Measurements from ENCODE around the gene TBX6. TPM values are rescaled to one million over a fixed set of nuclear protein-coding genes. Genes with fewer than 3 reads are reported as not detected.
"Not testable (repeated sequence)": the region's sequence is repeated elsewhere in the genome, so short reads cannot be mapped to it uniquely, and the experiment has no call there.

Gene TBX6
- total RNA-seq, 2 experiments from 2014 or later = 2.4 to 3.0 TPM

DNA sequence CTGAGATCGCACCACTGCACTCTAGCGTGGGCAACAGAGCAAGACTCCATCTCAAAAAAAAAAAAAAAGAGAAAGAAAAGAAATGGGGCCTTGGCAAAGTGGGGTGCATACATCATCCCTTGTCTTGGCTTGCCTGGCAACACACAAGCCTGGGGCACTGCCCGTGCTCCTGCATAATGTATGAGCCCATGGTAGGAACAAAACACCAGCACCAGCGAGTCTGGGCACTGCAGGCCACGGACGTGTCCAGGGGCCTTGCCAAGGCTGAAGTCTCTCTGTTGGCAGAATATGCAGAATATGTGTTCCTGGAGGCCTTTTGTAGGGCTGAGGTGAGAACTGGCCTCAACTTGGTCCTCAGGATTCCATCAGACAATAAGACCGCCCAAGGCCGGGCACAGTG, 41.9 kb downstream of the TBX6 start:
- no peak overlapping the region for H3K4me3 Mint-ChIP-seq
- H3K27ac Mint-ChIP-seq = no peak overlapping the region
- peaks cover 10% of the 10 kb centered on the region for H3K36me3 Mint-ChIP-seq
- peaks cover 23% of the 10 kb centered on the region for H3K4me1 Mint-ChIP-seq
- POLR2A ChIA-PET = no interaction called here
- no peak for ATAC-seq (ENCODE audit: low read depth)
- peaks cover 4% of the 10 kb centered on the region for H3K27me3 Mint-ChIP-seq
- no peak for DNase-seq
- peaks cover 2% of the 10 kb centered on the region for H3K9me3 Mint-ChIP-seq

- peaks cover 11% of the 10 kb centered on the region for H3K4me1 Mint-ChIP-seq
- no peak overlapping the region for H3K4me3 Mint-ChIP-seq
- H3K36me3 Mint-ChIP-seq = peaks cover 9% of the 10 kb centered on the region
- POLR2A ChIA-PET = no interaction called here
- H3K27ac Mint-ChIP-seq = no peak overlapping the region
- DNase-seq (no peak), ATAC-seq (ENCODE audit: low read depth) (no peak)
- H3K9me3 Mint-ChIP-seq = peaks cover 2% of the 10 kb centered on the region
- H3K27me3 Mint-ChIP-seq = peaks cover 4% of the 10 kb centered on the region
Measured at GRCh38 chr16:30046588-30046987, 45.1 kb downstream of the TBX6 start.

DNA sequence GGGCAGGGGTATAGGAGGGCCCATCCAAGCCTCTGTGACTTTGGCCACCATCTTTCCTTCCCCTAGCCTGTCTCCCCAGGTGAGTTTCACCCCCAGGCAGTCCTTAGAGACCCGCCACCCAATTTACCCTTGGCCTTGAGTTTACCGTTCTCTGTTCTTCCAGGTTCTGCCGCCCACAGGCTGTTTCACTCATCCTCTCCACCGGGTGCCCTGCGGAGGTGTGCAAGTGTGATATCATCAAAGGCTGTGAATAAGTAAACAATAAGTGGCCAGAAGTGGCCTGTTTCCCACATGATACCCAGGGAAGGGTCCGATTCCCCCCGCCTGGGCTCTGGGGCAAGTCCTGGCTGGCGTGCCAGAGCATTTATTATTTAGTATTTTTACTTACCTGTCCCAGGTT, 45.5 kb downstream of the TBX6 start:
- H3K4me1 Mint-ChIP-seq = peaks cover 9% of the 10 kb centered on the region
- DNase-seq = no peak
- no peak overlapping the region for H3K4me3 Mint-ChIP-seq
- ATAC-seq (ENCODE audit: low read depth) = no peak
- H3K9me3 Mint-ChIP-seq = peaks cover 2% of the 10 kb centered on the region
- POLR2A ChIA-PET = interaction anchor here (0.5 kb wide), 1 partner anchor 488 kb away, joined by 4 read pairs; no protein-coding TSS in a partner anchor
- peaks cover 7% of the 10 kb centered on the region for H3K36me3 Mint-ChIP-seq
- H3K27me3 Mint-ChIP-seq = peaks cover 4% of the 10 kb centered on the region
- H3K27ac Mint-ChIP-seq = no peak overlapping the region

DNA sequence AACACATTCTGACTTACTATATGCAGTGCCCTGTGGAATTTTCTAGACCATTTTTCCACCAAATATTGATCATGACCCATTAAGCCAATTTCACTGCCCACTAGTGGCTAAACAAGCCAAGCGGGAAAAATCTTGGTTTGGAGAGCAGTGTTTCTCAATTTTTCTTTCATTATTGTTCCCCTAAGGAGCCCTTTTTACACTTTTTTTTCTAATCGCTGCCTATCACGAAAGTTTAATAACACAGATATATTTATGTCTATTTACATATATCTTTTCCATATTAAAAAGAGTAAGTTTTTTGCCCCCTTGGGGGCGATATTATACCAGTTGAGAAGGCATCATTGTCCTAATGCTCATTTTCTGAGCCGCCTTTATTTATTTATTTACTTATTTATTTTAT, 49.9 kb downstream of the TBX6 start:
- POLR2A ChIA-PET = no interaction called here
- Mint-ChIP-seq H3K36me3 (peaks cover 2% of the 10 kb centered on the region), H3K9me3 (peaks cover 2% of the 10 kb centered on the region), H3K27me3 (peaks cover 13% of the 10 kb centered on the region), H3K4me3 (no peak overlapping the region), H3K27ac (no peak overlapping the region), H3K4me1 (peaks cover 6% of the 10 kb centered on the region)
- ATAC-seq (ENCODE audit: low read depth) = no peak
- no peak for DNase-seq

DNA sequence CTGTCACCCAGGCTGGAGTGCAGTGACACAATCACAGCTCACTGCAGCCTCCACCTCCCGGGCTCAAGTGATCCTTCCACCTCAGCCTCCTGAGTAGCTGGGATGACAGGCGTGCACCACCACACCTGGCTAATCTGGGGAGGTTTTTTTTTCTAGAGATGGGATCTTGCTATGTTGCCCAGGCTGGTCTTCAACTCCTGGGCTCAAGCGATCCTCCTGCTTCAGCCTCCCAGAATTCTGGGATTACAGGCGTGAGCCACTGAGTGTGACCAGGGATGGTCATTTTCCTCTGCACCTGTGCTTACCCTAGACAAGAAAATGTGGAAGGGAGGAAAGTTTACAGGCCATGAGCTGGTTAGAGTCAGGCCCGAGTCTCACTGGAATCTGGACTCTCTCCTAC, 51.0 kb downstream of the TBX6 start:
- H3K4me1 Mint-ChIP-seq; H3K4me3 Mint-ChIP-seq; ATAC-seq (ENCODE audit: low read depth); H3K36me3 Mint-ChIP-seq; H3K9me3 Mint-ChIP-seq; H3K27ac Mint-ChIP-seq; POLR2A ChIA-PET; DNase-seq: not testable (repeated sequence)
- peaks cover 15% of the 10 kb centered on the region for H3K27me3 Mint-ChIP-seq

GRCh38 chr16:30040221-30040620, 51.5 kb downstream of the TBX6 start:
- peaks cover 2% of the 10 kb centered on the region for H3K4me1 Mint-ChIP-seq
- no peaks in the 10 kb centered on the region for H3K36me3 Mint-ChIP-seq
- no peaks in the 10 kb centered on the region for H3K9me3 Mint-ChIP-seq
- no peak overlapping the region for H3K4me3 Mint-ChIP-seq
- POLR2A ChIA-PET = interaction anchor here (0.6 kb wide), 1 partner anchor 289 kb away, joined by 3 read pairs; no protein-coding TSS in a partner anchor
- DNase-seq (no peak), ATAC-seq (ENCODE audit: low read depth) (no peak)
- H3K27ac Mint-ChIP-seq = no peak overlapping the region
- peaks cover 18% of the 10 kb centered on the region for H3K27me3 Mint-ChIP-seq

Other genes starting within 250 kb of the TBX6 start
- 10 to 100 TPM; 65.0 to 74.7 TPM for gene CDIPT, start 228.7 kb downstream of the TBX6 start, total RNA-seq
- gene SEZ6L2, start 192.4 kb downstream of the TBX6 start, total RNA-seq = not detected
- under 1 TPM in 1 of 2 experiments, not detected in 1; 0.42 TPM for gene ASPHD1, start 191.4 kb downstream of the TBX6 start, total RNA-seq
- 10 to 100 TPM; 49.7 to 50.0 TPM for gene KCTD13, start 165.7 kb downstream of the TBX6 start, total RNA-seq
- gene TMEM219, start 129.8 kb downstream of the TBX6 start, total RNA-seq = 10 to 100 TPM; 67.8 to 74.5 TPM
- 10 to 100 TPM; 51.6 to 53.4 TPM for gene TAOK2, start 118.1 kb downstream of the TBX6 start, total RNA-seq
- gene HIRIP3, start 96.3 kb downstream of the TBX6 start, total RNA-seq = 10 to 100 TPM; 35.1 to 37.3 TPM
- 100 to 1,000 TPM; 113 to 118 TPM for gene INO80E, start 95.7 kb downstream of the TBX6 start, total RNA-seq
- gene DOC2A, start 80.9 kb downstream of the TBX6 start, total RNA-seq = not detected
- not detected for gene C16orf92, start 68.7 kb downstream of the TBX6 start, total RNA-seq
- 1 to 10 TPM; 3.9 to 5.5 TPM for gene TLCD3B, start 60.7 kb downstream of the TBX6 start, total RNA-seq
- 1,000 to 10,000 TPM; 1,486 to 1,632 TPM for gene ALDOA, start 26.2 kb downstream of the TBX6 start, total RNA-seq
- gene PPP4C, start 15.9 kb downstream of the TBX6 start, total RNA-seq = 100 to 1,000 TPM; 123 to 133 TPM
- 100 to 1,000 TPM; 135 to 139 TPM for gene YPEL3, start 4.3 kb upstream of the TBX6 start, total RNA-seq
- 10 to 100 TPM; 14.3 to 18.6 TPM for gene GDPD3, start 21.6 kb upstream of the TBX6 start, total RNA-seq
- gene MAPK3, start 31.3 kb upstream of the TBX6 start, total RNA-seq = 10 to 100 TPM; 77.6 to 81.4 TPM
- 1,000 to 10,000 TPM; 1,426 to 1,488 TPM for gene CORO1A, start 91.7 kb upstream of the TBX6 start, total RNA-seq
- 100 to 1,000 TPM; 122 to 145 TPM for gene BOLA2B, start 101.7 kb upstream of the TBX6 start, total RNA-seq
- gene SLX1A, start 102.0 kb upstream of the TBX6 start, total RNA-seq = 100 to 1,000 TPM in 1 of 2 experiments, 10 to 100 TPM in 1; 59.7 to 121 TPM
- gene SULT1A3, start 107.3 kb upstream of the TBX6 start, total RNA-seq = 10 to 100 TPM; 31.8 to 32.3 TPM
- 10 to 100 TPM; 19.0 to 30.7 TPM for gene NPIPB13, start 156.6 kb upstream of the TBX6 start, total RNA-seq

Measured in activated naive CD8-positive, alpha-beta T cell treated with anti-CD3 and anti-CD28 coated beads, Interleukin-2, amount 10 ng/mL, durations not matched to agents 7 days and 5 days (primary cell).